Stimulated activated CD8-positive, alpha-beta memory T cell treated with anti-CD3 and anti-CD28 coated beads, Interleukin-15, amount 100 ng/mL, for 24 hours (primary cell): ENCODE results near the gene SPDYE17.
"Not testable (repeated sequence)": the region's sequence is repeated elsewhere in the genome, so short reads cannot be mapped to it uniquely, and the experiment has no call there.

Experiments
- DNase-seq: peaks from one replicate; pipeline ENCODE4 v3.0.0-alpha.2; 2020; ENCODE audit warnings: low read depth

Gene SPDYE17

DNA sequence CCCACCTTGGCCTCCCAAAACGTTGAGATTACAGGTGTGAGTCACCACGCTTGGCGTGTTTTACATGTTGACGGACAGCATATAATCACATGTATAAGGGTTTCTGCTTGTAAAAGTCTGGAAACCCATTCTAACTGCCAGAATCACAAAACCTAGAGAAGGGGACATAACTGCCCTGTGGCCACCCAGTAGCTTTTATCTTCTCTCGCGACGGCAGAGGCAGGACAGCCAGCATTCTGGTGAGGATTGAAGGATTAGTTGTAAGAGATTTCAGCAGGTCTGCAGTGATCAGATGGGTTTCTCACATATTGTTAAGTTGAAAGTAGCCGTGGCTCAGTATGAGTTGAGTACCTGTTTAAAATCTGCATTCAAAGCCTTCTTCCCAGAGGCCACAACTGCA is 59.8 kb downstream of the SPDYE17 start:
- not testable (repeated sequence) for DNase-seq
